Hindlimb muscle (tissue), 1 donor: ENCODE data around the gene TNFRSF1A. TPM values are rescaled to one million over a fixed set of nuclear protein-coding genes. Genes with fewer than 3 reads are reported as not detected.

Source experiments
- DNase-seq: peaks from one replicate; pipeline ENCODE4 v3.0.0-alpha.2; 2013
- polyA plus RNA-seq: library from polyadenylated mRNA; unstranded; fragments of 120-200 nt; gene quantifications from one replicate; pipeline ENCODE4 v1.2.1, GENCODE V29; 2013; ENCODE audit not compliant: insufficient read length

The TNFRSF1A gene
- polyA plus RNA-seq, 1 donor, result 86.3 TPM

DNA sequence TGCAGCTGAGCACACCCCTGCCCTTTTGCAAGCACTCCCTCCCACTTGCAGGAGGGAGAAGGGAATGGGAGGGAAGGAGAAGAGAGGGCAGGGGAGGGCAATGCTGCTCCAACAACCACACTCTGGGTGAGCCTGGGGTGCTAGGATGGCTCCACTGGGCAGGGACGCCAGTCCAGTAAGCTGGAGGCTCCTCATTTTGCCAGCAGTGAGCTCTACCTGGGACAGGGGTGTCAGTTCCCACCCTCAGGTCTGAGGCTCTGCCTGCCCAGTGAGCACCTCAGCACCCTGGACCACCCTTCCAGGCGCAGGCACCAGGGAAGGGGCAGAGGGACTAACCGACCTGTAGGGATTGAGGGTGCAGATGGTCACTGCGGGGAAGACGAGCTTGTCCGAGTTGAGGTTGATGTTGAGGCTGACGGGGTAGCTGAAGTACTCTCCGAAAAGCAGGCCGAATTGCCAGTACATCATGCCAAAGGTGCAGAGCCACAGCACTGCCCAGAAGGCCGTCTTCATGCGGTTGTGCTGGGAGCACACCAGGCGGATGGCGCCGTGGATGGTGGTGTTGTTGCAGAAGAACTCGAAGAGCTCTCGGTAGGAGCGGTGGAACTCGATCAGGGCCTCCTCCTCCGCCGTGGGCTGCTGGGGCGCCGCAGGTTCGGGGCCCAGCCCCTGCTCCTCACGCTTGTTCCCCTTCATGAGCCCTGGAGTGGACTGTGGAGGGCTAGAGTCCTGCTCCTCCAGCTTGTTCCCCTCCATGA, 32.3 kb upstream of the TNFRSF1A start:
- no peak for DNase-seq

DNA sequence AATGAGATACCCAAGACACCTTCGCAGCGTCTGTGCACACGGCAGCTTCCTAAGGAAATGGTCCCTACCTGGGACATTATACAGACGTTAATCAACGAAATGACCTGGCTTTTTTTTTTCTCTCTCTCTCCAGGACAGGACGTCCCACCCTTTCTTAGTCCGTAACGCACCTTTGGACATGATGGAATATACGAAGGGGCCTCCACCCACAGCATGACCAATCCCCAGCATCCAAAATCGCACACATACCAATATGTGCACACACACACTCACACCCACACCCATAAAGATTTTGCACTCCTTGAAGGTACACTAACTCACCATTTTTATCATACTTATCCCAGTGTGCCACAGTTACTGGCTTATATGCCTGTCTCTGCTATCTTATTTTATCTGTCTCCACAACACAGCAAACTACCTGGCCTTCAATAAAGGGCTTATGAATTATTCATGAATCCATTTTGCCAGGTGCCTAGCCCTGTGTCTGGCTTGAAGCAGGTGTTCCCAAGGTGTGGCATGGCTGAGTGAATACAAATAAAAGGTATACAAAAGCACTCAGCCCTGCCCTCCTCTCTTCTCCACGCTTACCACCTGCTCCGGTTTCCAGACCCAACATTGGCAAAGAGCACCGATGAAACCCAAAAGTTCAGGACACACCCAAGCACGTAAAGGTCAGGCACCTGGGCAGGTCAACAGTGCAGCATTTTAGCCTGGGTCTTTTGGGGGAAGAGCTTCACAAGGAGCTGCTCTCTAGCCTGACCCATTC, 31.3 kb upstream of the TNFRSF1A start:
- no peak for DNase-seq

DNA sequence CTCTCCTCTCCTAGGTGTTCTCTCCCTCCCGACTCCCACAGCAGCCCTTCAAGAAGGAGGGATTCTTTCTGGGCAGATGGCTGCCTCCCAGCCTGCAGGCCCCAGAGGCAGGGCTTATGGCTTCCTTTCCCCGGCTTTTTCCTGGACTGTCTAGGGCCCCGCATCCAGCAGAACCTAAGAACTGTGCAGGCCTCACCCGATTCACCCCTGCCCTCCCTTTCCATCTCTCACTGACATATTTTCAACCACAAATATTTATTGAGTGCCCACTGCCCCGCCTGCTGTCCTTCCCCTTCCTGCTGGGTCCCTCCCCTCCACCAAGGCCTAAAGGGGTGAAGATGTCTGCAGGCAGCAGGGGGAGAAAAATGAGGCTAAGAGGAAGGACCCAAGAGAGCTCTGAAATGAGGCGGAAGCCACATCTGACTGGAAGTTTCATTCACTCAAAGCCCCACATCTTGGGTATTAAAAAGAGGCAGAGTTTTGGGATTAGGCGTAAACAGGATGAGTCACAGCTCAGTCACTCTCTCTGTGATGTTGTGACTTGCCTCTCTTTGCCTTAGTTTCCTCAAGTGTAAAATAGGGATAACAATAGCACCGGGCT, 30.6 kb upstream of the TNFRSF1A start:
- DNase-seq, result no peak

GRCh38 chr12:6370994-6371754, 29.3 kb upstream of the TNFRSF1A start:
- no peak for DNase-seq

DNA sequence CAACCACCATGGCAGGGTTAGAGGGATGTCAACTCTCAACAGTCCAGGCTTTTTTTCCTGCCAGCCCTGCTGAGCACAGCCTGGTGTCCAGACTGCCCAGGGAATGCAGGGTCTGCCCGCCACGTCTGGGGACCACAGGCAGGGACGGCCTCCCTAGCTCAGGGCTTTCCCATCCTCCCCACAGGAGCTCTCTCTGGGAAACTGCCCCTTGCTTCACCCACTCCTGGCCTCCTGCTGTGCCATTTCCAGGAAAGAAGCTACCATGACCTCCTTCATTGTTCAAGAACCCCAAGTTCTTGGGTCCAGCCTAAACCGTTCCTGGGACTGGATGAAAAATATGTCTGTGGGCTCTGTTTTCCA, 28.7 kb upstream of the TNFRSF1A start:
- DNase-seq, result no peak

DNA sequence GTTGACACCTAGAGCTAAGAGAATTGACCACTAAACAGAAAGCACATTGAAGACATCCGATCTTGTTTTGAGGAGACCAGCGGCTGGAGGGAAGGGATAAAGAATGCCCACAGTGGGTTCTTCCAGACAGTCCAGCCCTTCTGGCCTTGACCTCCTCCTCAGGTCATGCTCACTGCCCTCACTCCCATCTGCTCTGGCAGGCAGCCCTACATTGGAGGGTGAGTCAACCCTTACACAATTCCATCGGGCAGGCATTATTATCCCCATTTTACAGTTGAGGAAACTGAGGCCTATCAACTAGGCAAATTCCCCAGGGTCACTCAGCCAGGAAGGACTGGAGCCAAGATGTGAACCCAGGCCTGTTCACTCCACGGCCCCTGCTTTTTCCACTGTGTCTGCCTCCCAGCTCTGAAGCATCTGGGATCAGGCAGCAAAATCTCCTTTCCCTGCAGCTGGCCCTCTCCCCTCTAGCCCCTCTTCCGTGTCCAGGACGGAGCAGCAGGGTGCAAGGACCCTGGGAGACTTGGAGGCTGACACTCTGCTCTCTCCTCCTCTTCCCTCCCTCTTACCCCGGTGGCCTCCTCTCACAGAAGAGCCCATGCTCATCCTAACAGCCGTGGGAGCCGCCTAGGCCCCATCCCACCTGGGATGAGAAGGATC, 28.2 kb upstream of the TNFRSF1A start:
- no peak for DNase-seq

GRCh38 chr12:6368906-6369525, 27.1 kb upstream of the TNFRSF1A start:
- no peak for DNase-seq

- no peak for DNase-seq
Observed at GRCh38 chr12:6367969-6368892, 26.4 kb upstream of the TNFRSF1A start.

DNA sequence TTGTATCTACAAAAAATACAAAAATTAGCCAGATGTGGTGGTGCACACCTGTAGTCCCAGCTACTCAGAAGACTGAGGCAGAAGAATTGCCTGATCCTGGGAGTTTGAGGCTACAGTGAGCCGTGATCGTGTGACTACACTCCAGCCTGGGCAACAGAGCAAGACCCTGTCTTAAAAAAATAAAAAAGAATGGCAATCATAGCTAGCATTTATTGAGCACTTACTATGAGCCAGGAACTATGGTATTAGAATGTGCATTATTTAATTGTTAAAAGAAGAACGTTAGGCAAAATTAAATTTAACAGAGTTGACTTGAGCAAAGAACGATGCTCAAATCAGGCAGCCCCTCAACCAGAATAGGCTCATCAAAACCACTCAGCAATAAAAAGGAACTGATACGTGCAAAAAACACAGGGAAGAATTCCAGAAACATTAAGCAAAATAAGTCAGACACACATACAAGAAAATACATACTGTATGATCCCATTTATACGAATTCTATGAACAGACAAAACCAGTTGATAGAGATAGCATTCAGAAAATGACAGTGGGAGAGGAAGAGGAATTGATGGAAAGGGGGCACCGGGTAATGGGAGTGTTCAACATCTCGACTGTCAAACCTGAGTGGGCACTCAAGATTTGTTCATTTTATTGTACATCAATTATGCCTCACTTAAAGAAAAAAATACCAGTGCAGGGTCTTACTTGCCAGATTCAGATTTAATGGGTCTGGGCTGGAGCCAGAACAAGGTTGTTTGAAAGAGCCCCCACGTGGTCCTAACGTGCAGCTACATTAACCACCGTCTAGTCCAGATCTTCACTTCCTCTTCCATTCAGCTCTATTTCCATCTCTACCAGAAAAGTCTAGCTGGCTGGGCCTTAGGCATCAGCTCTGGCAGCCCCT, 25.4 kb upstream of the TNFRSF1A start:
- no peak for DNase-seq

DNA sequence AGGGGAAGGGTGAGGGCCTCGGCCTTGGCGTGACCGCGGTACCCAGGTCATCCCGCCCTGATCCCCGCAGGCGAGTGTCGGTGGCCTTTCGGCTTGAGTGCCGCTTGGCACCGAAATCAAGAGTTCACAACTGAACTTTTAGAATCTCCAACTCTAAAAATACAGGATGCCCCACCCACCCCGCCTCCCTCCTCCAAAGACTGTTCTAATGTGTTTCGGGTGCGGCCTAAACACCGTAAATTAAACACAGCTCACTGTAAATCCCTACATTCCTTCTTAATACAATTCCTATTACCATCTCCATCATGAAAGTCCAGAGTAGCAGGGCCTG, 22.1 kb upstream of the TNFRSF1A start:
- DNase-seq, result no peak

DNA sequence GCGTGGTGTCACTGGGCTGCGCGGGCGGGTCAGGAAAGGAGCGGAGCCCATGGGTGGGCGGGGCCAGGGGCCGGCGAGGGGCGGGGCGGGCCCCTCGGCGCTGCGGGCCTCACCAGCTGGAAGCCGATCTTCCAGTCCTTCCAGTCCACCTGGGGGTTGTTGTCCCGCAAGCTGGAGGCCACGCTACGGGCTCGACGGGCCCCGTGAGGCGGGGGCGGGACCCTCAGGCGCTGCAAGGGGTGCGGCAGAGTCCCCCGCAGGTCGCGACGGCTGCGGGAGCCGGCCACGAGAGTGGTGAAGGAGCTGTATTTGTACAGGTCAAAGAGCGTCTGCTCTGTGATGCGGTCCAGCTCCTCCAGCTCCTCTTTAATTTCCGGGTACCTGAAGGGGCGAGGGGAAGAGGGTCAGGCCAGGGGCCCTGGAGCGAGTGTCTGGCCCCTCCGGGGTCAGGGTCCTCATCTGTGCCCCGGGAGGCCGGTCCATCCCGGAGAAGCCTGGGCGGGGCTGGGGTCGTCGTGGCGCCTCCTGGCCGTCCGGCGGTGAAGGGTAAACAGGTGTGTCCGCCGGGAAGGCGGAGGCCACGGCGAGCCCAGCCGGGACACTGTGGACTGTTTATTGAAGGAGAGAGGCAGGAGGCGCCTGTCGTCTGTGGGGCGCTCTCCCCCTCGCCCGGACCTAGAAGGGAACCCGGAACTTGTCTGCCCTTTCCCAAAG, 21.6 kb upstream of the TNFRSF1A start:
- peak; percentile 58 for DNase-seq

DNA sequence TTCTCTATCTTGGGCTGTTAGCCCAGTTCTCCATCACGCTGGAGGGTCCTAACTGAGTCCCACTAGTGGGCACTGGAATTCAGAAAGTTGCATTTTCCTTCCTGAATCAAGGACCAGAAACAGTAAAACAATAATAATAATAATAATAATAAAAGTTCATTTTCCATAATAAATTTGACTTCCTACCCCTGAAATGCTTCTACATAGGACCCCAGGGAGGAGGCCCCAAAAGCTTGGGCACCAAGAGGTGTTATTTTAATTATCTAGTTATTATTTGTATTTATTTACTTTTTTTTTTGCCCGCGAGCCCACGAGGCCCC, 21.1 kb upstream of the TNFRSF1A start:
- no peak for DNase-seq

GRCh38 chr12:6362403-6362802, 20.5 kb upstream of the TNFRSF1A start:
- DNase-seq, result no peak

DNA sequence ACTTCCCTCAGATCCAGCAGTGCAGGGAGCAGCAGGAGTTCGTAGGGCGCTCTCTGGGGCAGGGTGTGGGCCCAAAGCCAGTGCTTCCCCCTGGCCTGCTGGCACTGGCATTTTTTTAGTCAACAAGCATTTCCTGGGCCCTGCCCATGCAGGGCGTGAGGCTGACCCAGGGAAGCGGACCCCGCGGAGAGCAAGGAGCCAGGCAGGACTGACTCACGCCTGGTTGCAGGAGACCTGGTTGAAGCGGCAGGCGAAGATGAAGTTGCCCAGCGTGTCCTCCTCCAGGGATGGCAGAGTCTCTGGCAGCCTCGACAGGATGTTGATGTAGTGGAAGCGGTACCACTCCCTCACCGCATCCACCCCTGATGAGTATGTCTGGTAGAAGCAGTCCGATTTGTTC, 20.0 kb upstream of the TNFRSF1A start:
- DNase-seq, result no peak

GRCh38 chr12:6360578-6361490, 19.0 kb upstream of the TNFRSF1A start:
- DNase-seq, result no peak

DNA sequence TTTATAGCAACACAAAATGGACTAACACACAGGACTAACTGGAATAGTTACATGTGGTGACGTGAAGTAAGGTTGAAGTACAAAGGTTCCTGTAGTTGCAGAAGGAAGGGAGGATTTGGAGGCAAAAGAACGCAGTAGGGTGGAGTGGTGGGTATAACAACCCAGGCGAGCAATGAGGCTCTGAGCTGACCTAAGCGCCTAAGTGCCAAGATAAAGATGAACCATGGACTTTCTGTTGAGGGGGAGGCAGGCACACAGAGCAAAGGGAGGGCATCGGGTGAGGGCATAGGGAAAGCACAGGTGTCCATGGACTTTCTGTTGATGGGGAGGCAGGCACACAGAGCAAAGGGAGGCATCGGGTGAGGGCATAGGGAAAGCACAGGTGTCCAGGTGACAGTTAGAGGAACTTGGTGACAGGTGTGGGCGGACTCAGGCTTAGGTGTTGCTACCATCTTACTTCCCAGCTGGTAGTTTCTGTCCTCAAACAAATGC, 18.2 kb upstream of the TNFRSF1A start:
- DNase-seq, result no peak

DNA sequence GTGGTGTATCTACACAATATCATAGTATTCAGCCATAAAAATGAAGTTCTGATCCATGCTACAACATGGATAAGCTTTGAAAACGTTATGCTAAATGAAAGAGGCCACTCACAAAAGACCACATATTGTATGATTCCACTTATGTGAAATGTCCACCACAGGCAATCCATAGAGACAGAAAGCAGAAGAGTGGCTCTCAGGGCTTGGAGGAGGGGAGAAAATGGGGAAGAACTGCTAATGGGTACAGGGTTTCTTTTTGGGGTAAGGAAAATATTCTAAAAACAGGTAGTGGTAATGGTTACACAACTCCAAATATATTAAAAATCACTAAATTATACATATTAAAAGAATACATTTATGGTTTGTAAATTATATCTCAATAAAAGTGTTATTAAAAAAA, 17.0 kb upstream of the TNFRSF1A start:
- DNase-seq, result no peak

- no peak for DNase-seq
Observed at GRCh38 chr12:6356374-6356820, 14.5 kb upstream of the TNFRSF1A start.
